ENCODE results near the gene SCML1.
A peak's percentile ranks its signal among the peaks of the same experiment; 100 is the strongest.

Gene SCML1

GRCh38 chrX:17736856-17737709, at the start of gene SCML1:
SCML1 (plus strand) TSS chrX:17737493; CDS start chrX:17744187, 6,694 bp downstream.
- peak; percentile 75 for DNase-seq

DNA sequence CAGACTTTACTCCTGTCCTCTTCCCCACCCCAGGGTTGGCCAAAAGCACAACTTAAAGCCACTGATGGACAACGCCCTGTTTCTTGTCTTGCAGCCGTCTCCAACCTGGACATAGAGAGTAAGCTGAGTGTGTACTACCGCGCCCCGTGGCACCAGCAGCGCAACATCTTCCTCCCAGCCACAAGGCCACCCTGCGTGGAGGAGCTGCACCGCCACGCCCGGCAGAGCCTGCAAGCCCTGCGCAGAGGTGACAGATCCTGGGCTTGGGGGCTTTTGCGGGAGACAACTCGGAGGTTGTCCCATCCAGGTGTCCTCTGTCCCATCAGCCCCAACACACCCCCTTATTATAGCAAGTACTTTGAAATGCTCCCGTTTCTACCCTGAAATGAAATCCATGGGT, 49.6 kb upstream of the SCML1 start:
- DNase-seq, result no peak

DNA sequence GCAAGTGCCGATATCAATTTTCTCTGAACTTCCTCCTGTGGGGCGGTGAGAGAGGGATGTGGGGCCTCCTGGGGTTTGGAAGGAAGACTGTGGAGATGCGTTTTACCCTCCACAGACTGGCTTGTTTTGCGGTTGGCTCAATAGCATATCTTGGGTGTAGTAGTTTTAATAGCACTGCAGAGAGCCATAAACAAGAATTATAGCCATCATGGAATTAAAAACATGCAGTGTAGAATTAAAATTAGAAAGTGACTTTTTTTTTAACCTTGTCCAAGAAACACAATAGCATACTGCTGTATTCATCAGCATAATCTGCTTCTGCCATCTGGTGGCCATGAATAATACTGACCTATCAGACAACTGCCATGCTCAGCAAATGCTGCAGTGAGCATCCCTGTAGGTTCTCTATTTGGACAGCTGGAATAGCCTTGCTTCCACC, 47.3 kb upstream of the SCML1 start:
- no peak for DNase-seq

- DNase-seq, result no peak
Observed at GRCh38 chrX:17692709-17693346, 44.5 kb upstream of the SCML1 start.

DNA sequence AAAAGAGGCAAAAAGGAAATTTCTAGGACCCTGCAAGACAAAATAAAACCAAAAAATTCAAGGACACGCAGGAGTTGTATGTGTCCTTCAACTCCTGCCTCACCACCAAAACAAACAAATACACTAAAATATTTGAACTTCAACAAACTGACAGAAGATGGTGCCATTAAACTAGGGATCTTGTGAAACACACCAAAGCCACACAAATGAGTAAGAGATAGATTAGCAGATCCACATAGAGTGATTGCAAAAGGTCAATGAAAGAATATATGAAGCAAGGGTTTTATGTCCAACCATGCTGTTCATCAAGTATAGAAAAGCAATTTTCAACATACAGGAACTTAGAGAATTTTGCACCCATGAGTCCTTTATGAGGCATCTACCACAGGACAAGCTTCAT, 40.1 kb upstream of the SCML1 start:
- no peak for DNase-seq

GRCh38 chrX:17700976-17701375, 36.3 kb upstream of the SCML1 start:
- DNase-seq, result no peak

- DNase-seq, result no peak
Observed at GRCh38 chrX:17703201-17703600, 34.1 kb upstream of the SCML1 start.

- no peak for DNase-seq
Observed at GRCh38 chrX:17705211-17705610, 32.1 kb upstream of the SCML1 start.

DNA sequence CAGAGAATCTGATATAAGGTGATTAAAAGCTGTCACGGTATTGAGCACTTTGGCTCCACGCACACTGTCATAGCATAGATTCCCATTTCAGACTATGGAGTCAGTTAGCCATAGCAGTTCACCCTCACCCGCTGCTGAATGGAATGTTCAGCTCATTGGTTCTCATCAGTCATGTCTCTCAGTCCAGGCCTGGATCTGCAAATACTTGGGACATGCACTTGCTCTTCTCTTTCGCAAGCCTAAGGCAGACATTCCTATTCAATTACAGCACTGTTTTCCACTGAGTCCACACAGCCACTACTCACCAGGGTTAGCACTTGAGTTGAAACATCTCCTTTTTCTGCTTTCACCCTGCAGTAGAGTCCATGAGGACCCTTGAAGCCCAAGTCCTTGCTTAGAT, 30.6 kb upstream of the SCML1 start:
- no peak for DNase-seq

DNA sequence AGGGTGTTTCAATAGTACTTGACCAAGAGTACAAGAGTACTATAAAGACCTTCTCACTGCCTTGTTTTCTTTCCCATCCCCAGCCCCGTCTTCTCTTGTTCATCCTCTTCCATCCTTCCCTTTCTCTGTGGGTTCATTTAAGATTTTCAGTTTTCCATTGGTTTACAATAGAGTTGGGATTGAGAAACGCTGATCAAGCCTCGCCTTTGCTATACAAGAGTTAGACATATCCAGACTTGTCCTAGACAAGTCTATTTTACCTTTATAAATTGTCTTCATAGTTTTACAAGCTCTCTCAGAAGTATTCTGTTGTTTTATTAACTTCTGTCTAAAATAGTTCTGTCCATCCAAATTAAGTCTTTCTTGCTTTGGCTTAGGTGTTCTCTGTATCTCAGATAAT, 29.6 kb upstream of the SCML1 start:
- no peak for DNase-seq

GRCh38 chrX:17710871-17711301, 26.4 kb upstream of the SCML1 start:
- no peak for DNase-seq

DNA sequence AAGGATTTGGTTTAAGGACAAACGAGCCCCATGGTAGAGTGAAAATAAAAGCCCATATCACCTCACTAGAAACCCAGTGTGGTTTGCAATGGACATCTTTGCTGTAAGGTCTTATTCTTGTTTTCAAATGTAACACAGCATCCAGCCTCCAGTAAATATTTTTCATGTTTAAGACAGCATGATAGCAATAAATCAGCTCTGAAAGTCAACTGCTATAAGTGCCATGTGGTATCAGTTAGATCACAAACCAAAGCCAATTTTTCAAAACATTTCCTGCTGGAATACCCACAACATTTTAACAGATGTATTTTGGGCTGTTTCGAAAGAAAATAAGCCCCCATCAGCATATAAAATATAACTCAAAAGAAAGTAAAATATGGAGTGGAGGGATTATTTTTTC, 24.0 kb upstream of the SCML1 start:
- no peak for DNase-seq

DNA sequence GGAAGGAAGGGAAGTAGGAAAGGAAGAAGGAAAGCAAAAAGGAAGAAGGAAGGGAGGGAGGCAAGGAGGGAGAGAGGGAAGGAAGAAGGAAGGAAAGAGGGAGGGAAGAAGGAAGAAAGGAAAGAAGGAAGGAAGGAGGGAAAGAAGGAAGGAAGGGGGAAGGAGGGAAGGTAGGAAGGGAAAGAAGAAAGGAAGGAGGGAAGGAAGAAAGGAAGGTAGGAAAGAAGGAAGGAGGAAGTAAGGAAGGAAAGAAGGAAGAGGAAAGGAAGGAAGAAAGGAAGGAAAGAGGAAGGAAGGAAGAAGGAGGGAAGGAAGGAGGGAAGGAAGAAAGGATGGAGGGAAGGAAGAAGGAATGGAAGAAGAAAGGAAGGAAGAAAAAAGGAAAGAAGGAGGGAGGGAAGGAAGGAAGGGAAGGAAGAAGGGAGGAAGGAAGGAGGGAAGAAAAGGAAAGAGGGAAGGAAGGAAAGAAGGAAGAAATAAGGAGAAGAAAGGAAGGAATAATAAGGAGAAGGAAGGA, 18.6 kb upstream of the SCML1 start:
- DNase-seq, result no peak

- DNase-seq, result no peak
Observed at GRCh38 chrX:17719711-17720110, 17.6 kb upstream of the SCML1 start.

DNA sequence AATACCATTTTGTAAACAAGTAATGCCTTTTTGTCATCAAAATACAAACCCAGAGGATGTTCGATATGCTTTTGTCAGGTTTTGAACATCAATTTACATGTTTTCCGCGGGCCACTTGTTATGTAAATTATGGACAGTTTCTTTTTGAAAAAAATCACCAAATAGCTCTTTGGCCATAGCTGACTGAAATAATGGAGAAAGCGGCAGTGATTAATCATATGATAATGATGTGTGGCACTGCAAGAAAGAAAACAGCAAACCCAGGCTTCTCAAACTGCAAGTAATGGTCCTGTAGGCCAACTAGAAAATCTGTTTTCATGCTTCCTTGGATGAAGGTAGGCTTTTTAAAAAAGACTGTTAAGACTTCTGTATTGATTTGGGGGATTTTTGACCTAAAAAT, 15.6 kb upstream of the SCML1 start:
- no peak for DNase-seq

DNA sequence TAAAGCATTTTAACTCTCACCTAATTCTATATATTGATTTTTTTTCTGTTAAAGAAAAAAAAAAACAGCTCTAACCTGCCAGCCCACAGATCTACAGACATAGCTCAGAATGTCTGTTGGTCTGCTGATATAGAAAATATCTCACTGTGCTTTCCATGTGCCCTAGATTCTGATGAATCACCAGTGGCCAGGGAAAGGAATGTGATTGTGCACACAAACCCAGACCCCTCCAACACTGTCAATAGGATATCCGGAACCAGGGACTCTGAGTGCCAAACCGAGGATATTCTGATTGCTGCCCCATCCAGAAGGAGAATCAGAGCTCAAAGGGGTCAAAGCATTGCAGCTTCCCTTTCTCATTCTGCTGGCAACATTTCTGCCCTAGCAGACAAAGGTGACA, 12.1 kb upstream of the SCML1 start:
- no peak for DNase-seq

- no peak for DNase-seq
Observed at GRCh38 chrX:17732138-17732783, 5.0 kb upstream of the SCML1 start.

DNA sequence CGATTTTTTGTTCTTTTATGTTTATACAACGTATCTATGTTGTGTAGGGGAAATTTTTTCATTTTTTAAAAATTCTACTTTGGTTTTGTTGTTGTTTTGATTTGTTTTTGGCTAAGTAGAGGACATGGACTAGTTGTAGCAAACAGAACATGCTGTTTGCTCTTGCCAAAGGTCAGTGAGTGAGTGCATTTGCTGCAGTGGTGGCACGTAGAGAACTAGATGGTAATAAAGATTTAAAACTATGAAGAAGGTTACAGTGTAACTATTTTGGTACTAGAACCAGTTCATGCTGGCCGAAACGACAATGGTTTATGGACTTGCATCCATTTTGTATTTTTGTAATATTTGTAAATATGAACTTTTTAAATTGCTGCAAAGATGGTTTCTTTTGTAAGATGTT, 1.9 kb upstream of the SCML1 start:
- no peak for DNase-seq

DNA sequence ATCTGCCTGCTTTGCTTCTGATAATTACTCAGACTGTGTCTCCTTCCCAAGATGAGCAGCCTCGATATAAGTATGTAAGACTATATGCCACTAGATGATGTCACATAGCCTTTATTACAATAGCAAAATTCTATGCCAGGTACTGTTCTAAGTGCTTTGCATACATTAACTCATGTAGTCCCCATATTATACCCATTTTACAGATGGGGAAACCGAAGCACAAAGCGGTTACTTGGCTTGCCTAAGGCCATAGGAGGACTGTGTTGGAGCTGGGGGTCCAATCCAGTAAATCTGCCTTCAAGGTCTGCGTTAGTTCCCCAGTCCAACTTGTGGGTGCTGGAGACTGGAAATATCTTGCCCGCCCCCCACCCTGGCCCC, 826 bp upstream of the SCML1 start:
- no peak for DNase-seq

DNA sequence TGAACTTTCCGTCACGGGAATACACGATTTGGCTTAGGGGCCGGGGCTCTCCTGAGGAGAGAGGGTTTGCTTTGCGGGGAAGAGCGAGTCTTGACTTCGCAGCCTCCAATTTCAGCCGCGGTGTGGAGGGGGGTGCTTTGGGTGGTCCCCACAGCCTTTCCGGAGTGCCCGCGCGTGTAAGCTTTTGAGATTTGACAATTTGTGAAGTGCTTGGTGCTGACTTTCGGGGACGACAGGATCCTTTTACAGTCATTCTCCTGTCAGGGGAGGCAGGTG, 355 bp downstream of the SCML1 start:
- DNase-seq, result no peak

- DNase-seq, result peak; percentile 37
Observed at GRCh38 chrX:17737986-17738713, 857 bp downstream of the SCML1 start.

- no peak for DNase-seq
Observed at GRCh38 chrX:17738737-17739535, 1.6 kb downstream of the SCML1 start.

Data from activated CD4-positive, CD25-positive, alpha-beta regulatory T cell treated with anti-CD3 and anti-CD28 coated beads, Interleukin-2, amount 50 U/mL, for 72 hours (primary cell).